H1 (cell line): ENCODE results near the gene CDKL5. TPM values are rescaled to one million over a fixed set of nuclear protein-coding genes. Genes with fewer than 3 reads are reported as not detected.
A peak's percentile ranks its signal among the peaks of the same experiment; 100 is the strongest.

Experiments used
- CTCF ChIA-PET: fragments of 300-600 bp; sonication (Branson Sonifier 250); formaldehyde crosslinking; loops from one replicate; lab custom pipeline; 2021; ENCODE audit not compliant: partially characterized antibody; lab: Charles Lee
- POLR2A ChIA-PET: fragments of 300-600 bp; sonication (Branson Sonifier 250); formaldehyde crosslinking; loops from one replicate; lab custom pipeline; 2021; ENCODE audit warnings: inconsistent platforms; ENCODE audit not compliant: partially characterized antibody; lab: Charles Lee
- DNase-seq, 2 experiments: peaks; one replicate each; pipeline versions ENCODE4 v3.0.0 to v3.0.0-alpha.2; 2010 to 2022; ENCODE audit warnings: low spot score in 2 of 2, low read depth in 1 of 2, mixed read lengths in 1 of 2
- FAIRE-seq: peaks from 2 replicates; lab custom pipeline; 2011; peaks lifted over from hg19 to GRCh38; lab: Jason Lieb, UNC
- H2AFZ ChIP-seq: 2 replicates; pipeline ENCODE4 v1.8.1; 2012; ENCODE audit warnings: low read length, inconsistent platforms
- H2AK5ac ChIP-seq: 2 replicates; pipeline ENCODE4 v1.6.1; 2013; ENCODE audit warnings: low read depth, low read length
- H2BK120ac ChIP-seq: replicated peaks from 2 replicates; pipeline ENCODE3; 2013; ENCODE audit warnings: low read depth, low read length, inconsistent platforms
- H2BK12ac ChIP-seq: 2 replicates; pipeline ENCODE4 v1.6.1; 2013; ENCODE audit warnings: low read depth, low read length
- H2BK15ac ChIP-seq: 2 replicates; pipeline ENCODE4 v1.6.1; 2013; ENCODE audit warnings: low read length
- H2BK20ac ChIP-seq: 2 replicates; pipeline ENCODE4 v1.6.1; 2013; ENCODE audit warnings: low read length
- H2BK5ac ChIP-seq: 2 replicates; pipeline ENCODE4 v1.6.1; 2013; ENCODE audit warnings: low read depth, low read length
- H3K14ac ChIP-seq: 2 replicates; pipeline ENCODE4 v1.6.1; 2013; ENCODE audit warnings: inconsistent platforms; ENCODE audit not compliant: insufficient read length
- H3K18ac ChIP-seq: 2 replicates; pipeline ENCODE4 v1.6.1; 2013; ENCODE audit warnings: low read length; ENCODE audit errors: extremely low read depth
- H3K23ac ChIP-seq: 2 replicates; pipeline ENCODE4 v1.6.1; 2013; ENCODE audit warnings: inconsistent platforms; ENCODE audit not compliant: insufficient read length
- H3K23me2 ChIP-seq: 2 replicates; pipeline ENCODE4 v1.6.1; 2013; ENCODE audit warnings: low read depth, low read length
- H3K27ac ChIP-seq: 2 replicates; pipeline ENCODE4 v1.6.1; 2011; ENCODE audit warnings: low read depth, low read length, inconsistent platforms
- H3K27me3 ChIP-seq, 4 experiments: replicated peaks in 1 of 4; 1 replicate in 1 of 4; 2 replicates in 3 of 4; pipeline versions ENCODE4 v1.6.1 to v1.8.1; 2011 to 2013; ENCODE audit warnings: low read length in 3 of 4, mild to moderate bottlenecking in 3 of 4, inconsistent platforms in 2 of 4, mixed read lengths in 2 of 4, moderate library complexity in 1 of 4; ENCODE audit not compliant: control insufficient read depth in 3 of 4, insufficient read depth in 3 of 4; ENCODE audit errors: extremely low read depth in 1 of 4
- H3K36me3 ChIP-seq, 4 experiments: 2 replicates each; pipeline versions ENCODE4 v1.6.1 to v1.8.1; 2011 to 2013; ENCODE audit warnings: mild to moderate bottlenecking in 4 of 4, low read length in 3 of 4, moderate library complexity in 2 of 4, control low read depth in 1 of 4, inconsistent platforms in 1 of 4; ENCODE audit not compliant: insufficient read depth in 4 of 4, control insufficient read depth in 2 of 4
- H3K4ac ChIP-seq: replicated peaks from 2 replicates; pipeline ENCODE3; 2013; ENCODE audit warnings: low read length, low read depth, mixed read lengths, inconsistent platforms; ENCODE audit not compliant: insufficient read length
- H3K4me1 ChIP-seq, 4 experiments: replicated peaks in 1 of 4; 1 replicate in 1 of 4; 2 replicates in 3 of 4; pipeline versions ENCODE4 v1.6.1 to v1.8.1; 2011 to 2013; ENCODE audit warnings: low read length in 3 of 4, inconsistent platforms in 2 of 4, mixed read lengths in 1 of 4; ENCODE audit not compliant: insufficient read depth in 4 of 4, control insufficient read depth in 3 of 4
- H3K4me2 ChIP-seq, 2 experiments: 2 replicates each; pipeline versions ENCODE4 v1.6.1 to v1.8.1; 2011 to 2013; ENCODE audit warnings: low read depth in 2 of 2, low read length in 2 of 2, control low read depth in 1 of 2, inconsistent platforms in 1 of 2, mild to moderate bottlenecking in 1 of 2; ENCODE audit not compliant: insufficient read depth in 1 of 2
- H3K4me3 ChIP-seq, 4 experiments: fragments of 200-600, 300-600 bp in 1 of 4; sonication (generic), shearing (Covaris generic), sonication (Bioruptor Twin) in 1 of 4; 2 replicates each; pipeline versions ENCODE4 v1.5.1 to v1.8.1; 2011 to 2016; ENCODE audit warnings: low read length in 4 of 4, low read depth in 3 of 4, control low read depth in 2 of 4, inconsistent platforms in 2 of 4, mild to moderate bottlenecking in 2 of 4, mixed read lengths in 1 of 4, moderate library complexity in 1 of 4; ENCODE audit not compliant: insufficient read depth in 2 of 4; ENCODE audit errors: extremely low read depth in 1 of 4
- H3K56ac ChIP-seq: replicated peaks from 2 replicates; pipeline ENCODE3; 2013; ENCODE audit warnings: low read depth, mild to moderate bottlenecking, mixed read lengths, low read length, inconsistent platforms; ENCODE audit not compliant: insufficient read length
- H3K79me1 ChIP-seq: 2 replicates; pipeline ENCODE4 v1.6.1; 2013; ENCODE audit warnings: low read depth, low read length, control low read depth
- H3K79me2 ChIP-seq, 2 experiments: 2 replicates each; pipeline versions ENCODE4 v1.6.1 to v1.8.1; 2012 to 2013; ENCODE audit warnings: low read length in 2 of 2, mild to moderate bottlenecking in 2 of 2, inconsistent platforms in 1 of 2; ENCODE audit not compliant: insufficient read depth in 2 of 2, control insufficient read depth in 1 of 2
- H3K9ac ChIP-seq, 4 experiments: replicated peaks in 1 of 4; 1 replicate in 1 of 4; 2 replicates in 3 of 4; pipeline versions ENCODE4 v1.6.1 to v1.8.1; 2011 to 2013; ENCODE audit warnings: low read depth in 3 of 4, low read length in 3 of 4, control low read depth in 2 of 4, mild to moderate bottlenecking in 2 of 4, moderate library complexity in 2 of 4, inconsistent platforms in 1 of 4; ENCODE audit errors: extremely low read depth in 1 of 4
- H3K9me3 ChIP-seq, 2 experiments: 2 replicates each; pipeline versions ENCODE4 v1.6.1 to v1.8.1; 2012 to 2013; ENCODE audit warnings: mild to moderate bottlenecking in 2 of 2, moderate library complexity in 2 of 2, control low read depth in 1 of 2, inconsistent platforms in 1 of 2, low read depth in 1 of 2, low read length in 1 of 2, mixed read lengths in 1 of 2; ENCODE audit not compliant: insufficient read depth in 2 of 2
- H4K20me1 ChIP-seq, 2 experiments: replicated peaks in 1 of 2; 2 replicates each; pipeline versions ENCODE3 to v1.8.1; 2011 to 2013; ENCODE audit warnings: inconsistent platforms in 2 of 2, low read length in 2 of 2, mild to moderate bottlenecking in 1 of 2; ENCODE audit not compliant: insufficient read depth in 2 of 2, control insufficient read depth in 1 of 2
- H4K5ac ChIP-seq: 2 replicates; pipeline ENCODE4 v1.6.1; 2013; ENCODE audit warnings: low read length, low read depth, mixed read lengths, inconsistent platforms; ENCODE audit not compliant: insufficient read length
- H4K8ac ChIP-seq: 2 replicates; pipeline ENCODE4 v1.8.0; 2013; ENCODE audit warnings: mild to moderate bottlenecking, moderate library complexity, low read length, inconsistent platforms; ENCODE audit not compliant: insufficient read depth; ENCODE audit errors: extremely low read depth
- H4K91ac ChIP-seq: replicated peaks from 2 replicates; pipeline ENCODE3; 2013; ENCODE audit warnings: low read length, mixed read lengths, inconsistent platforms; ENCODE audit not compliant: insufficient read length
- CREB1 ChIP-seq: IDR thresholded peaks from 2 replicates; pipeline ENCODE4 v1.6.1; 2012; ENCODE audit warnings: inconsistent platforms
- CTCF ChIP-seq, 3 experiments: IDR thresholded peaks; 1 replicate in 2 of 3; 2 replicates in 1 of 3; pipeline versions ENCODE4 v1.5.1 to v1.6.1; 2011; ENCODE audit warnings: low read length in 3 of 3, mild to moderate bottlenecking in 3 of 3, inconsistent platforms in 2 of 3, low read depth in 1 of 3, moderate library complexity in 1 of 3; ENCODE audit not compliant: insufficient read depth in 1 of 3; ENCODE audit errors: control extremely low read depth in 1 of 3
- JUN ChIP-seq: IDR thresholded peaks from 2 replicates; pipeline ENCODE4 v1.6.1; 2011; ENCODE audit warnings: low read depth, mild to moderate bottlenecking, improper control_type of control experiment, low read length
- RAD21 ChIP-seq, 2 experiments: IDR thresholded peaks in 1 of 2; conservative IDR thresholded peaks in 1 of 2; 2 replicates each; pipeline ENCODE4 v1.6.1; 2011; ENCODE audit warnings: low read depth in 2 of 2, low read length in 2 of 2, improper control_type of control experiment in 1 of 2, inconsistent platforms in 1 of 2, mild to moderate bottlenecking in 1 of 2, moderate library complexity in 1 of 2
- SIX5 ChIP-seq: IDR thresholded peaks from 2 replicates; pipeline ENCODE4 v1.6.1; 2011; ENCODE audit warnings: mild to moderate bottlenecking, low read depth, low read length
- SP1 ChIP-seq: IDR thresholded peaks from 2 replicates; pipeline ENCODE4 v1.6.1; 2011; ENCODE audit warnings: low read depth, low read length
- TCF12 ChIP-seq: IDR thresholded peaks from 2 replicates; pipeline ENCODE4 v1.6.1; 2011; ENCODE audit warnings: low read depth, mild to moderate bottlenecking, low read length
- WGBS, 2 experiments: shearing (Covaris generic) in 1 of 2; methylation state at CpG; one replicate each; pipeline versions ENCODE4 v1.1.6 to v1.1.7; 2013 to 2015; ENCODE audit warnings: low lambda C conversion rate in 2 of 2, mixed read lengths in 2 of 2, inconsistent platforms in 1 of 2, low coverage in 1 of 2, missing lambda C conversion rate in 1 of 2; ENCODE audit not compliant: insufficient replicate concordance in 2 of 2, insufficient coverage in 1 of 2, insufficient read length in 1 of 2; ENCODE audit errors: extremely low coverage in 1 of 2, missing lambda C conversion rate in 1 of 2; 5-methylcytosine and 5-hydroxymethylcytosine counted together
- polyA plus RNA-seq, 7 experiments: library from polyadenylated mRNA; depleted of rRNA in 3 of 7; stranded (reverse) in 5 of 7; unstranded in 2 of 7; fragments of >200 nt in 5 of 7; fragments of 200-250 nt in 2 of 7; gene quantifications; 1 replicate in 5 of 7; 2 replicates in 1 of 7; 4 replicates in 1 of 7; pipeline versions ENCODE4 v1.2.1 to v1.2.3, GENCODE V29; 2011 to 2013; ENCODE audit warnings: missing spikeins in 2 of 7, mixed read lengths in 2 of 7
- total RNA-seq: library from RNA; stranded (reverse); fragmentation: NEBNext Ultra II Directional; extraction: Animal tissue kit (Norgen Biotek cat#: 25700); gene quantifications from 2 replicates; pipeline ENCODE4 v1.2.1, GENCODE V29; 2021

CDKL5 gene
- total and polyA plus RNA-seq, 2 of the 8 experiments (the other 6 are each of a cell fraction or from before 2014, with no cell fraction given): 5.5 to 15.6 TPM

- FAIRE-seq: no peak
- CTCF ChIA-PET: interaction anchor here (2.5 to 2.7 kb wide), 2 partner anchors 12 to 275 kb away, joined by 7 to 15 read pairs; no protein-coding TSS in a partner anchor
- WGBS, 2 experiments: 54% methylated on average over 2 of the region's 8 CpGs; no CpG with 5 or more reads in 1 of the 2 experiments
Measured at GRCh38 chrX:18664947-18665346, 239.5 kb downstream of the CDKL5 start.

More at GRCh38 chrX:18664947-18665346, 239.5 kb downstream of the CDKL5 start:
- H3K9ac ChIP-seq: no peak overlapping the region
- no peak overlapping the region for H3K27ac ChIP-seq
- H4K5ac ChIP-seq: no peak overlapping the region
- H3K56ac ChIP-seq: no peak overlapping the region
- TF ChIP-seq JUN (no peak), RAD21 (IDR thresholded peaks at IDR 0.05 in 1 of 2, conservative IDR thresholded peaks at IDR 0.05 in 1 of 2; ENCODE audit: low read depth in 2 of 2, low read length in 2 of 2) (peak; percentile 37 to 55), CREB1 (no peak), CTCF (IDR thresholded peaks at IDR 0.05; ENCODE audit: control extremely low read depth in 1 of 3, insufficient read depth in 1 of 3, low read depth in 1 of 3, low read length in 3 of 3) (peak; percentile 30 to 55 (median 33)), SP1 (no peak), SIX5 (no peak), TCF12 (no peak)
- TF ChIP-seq, all 59 proteins: peak for 2
- H2AFZ ChIP-seq: no peak overlapping the region
- no peak overlapping the region for H3K18ac ChIP-seq
- H3K79me1 ChIP-seq: no peaks in the 10 kb centered on the region
- H3K9me3 ChIP-seq: no peaks in the 10 kb centered on the region
- H3K27me3 ChIP-seq: no peaks in the 10 kb centered on the region
- H4K91ac ChIP-seq: no peak overlapping the region
- no peaks in the 10 kb centered on the region for H3K23me2 ChIP-seq
- H3K4me1 ChIP-seq: no peaks in the 10 kb centered on the region
- POLR2A ChIA-PET: no interaction called here
- H2BK15ac ChIP-seq: no peak overlapping the region
- no peaks in the 10 kb centered on the region for H3K79me2 ChIP-seq
- no peak overlapping the region for H3K14ac ChIP-seq
- H3K23ac ChIP-seq: no peak overlapping the region
- H4K8ac ChIP-seq: no peak overlapping the region
- no peak overlapping the region for H2BK5ac ChIP-seq
- H3K4me2 ChIP-seq: no peak overlapping the region
- no peak overlapping the region for H2BK20ac ChIP-seq
- H2AK5ac ChIP-seq: no peak overlapping the region
- no peak overlapping the region for H2BK120ac ChIP-seq
- no peak for DNase-seq
- no peak overlapping the region for H3K4ac ChIP-seq
- no peak overlapping the region for H3K4me3 ChIP-seq
- no peak overlapping the region for H2BK12ac ChIP-seq
- no peaks in the 10 kb centered on the region for H4K20me1 ChIP-seq
- no peaks in the 10 kb centered on the region for H3K36me3 ChIP-seq
